Endothelial cell of umbilical vein (primary cell): ENCODE data around the gene FLT3. TPM values are rescaled to one million over a fixed set of nuclear protein-coding genes. Genes with fewer than 3 reads are reported as not detected.

Experiments used
- BruUV-seq: library from RNA; stranded (reverse); fragments of 400-500 nt; replicated peaks from 2 replicates; lab custom pipeline; 2021; lab: Mats Ljungman, UMichigan
- CTCF ChIA-PET: fragments of 300-600, 350-600 bp; sonication (Branson Sonifier 250); formaldehyde crosslinking; loops from one replicate; lab custom pipeline; 2021; ENCODE audit warnings: antibody characterized with exemption, inconsistent platforms; lab: Charles Lee
- POLR2A ChIA-PET: fragments of 300-600, 350-600 bp; sonication (Branson Sonifier 250); formaldehyde crosslinking; loops from one replicate; lab custom pipeline; 2021; ENCODE audit warnings: antibody characterized with exemption, inconsistent platforms; lab: Charles Lee
- DNase-seq: peaks from one replicate; pipeline ENCODE4 v3.0.0-alpha.2; 2011; ENCODE audit warnings: low read depth, low spot score
- FAIRE-seq: peaks from 2 replicates; lab custom pipeline; 2011; peaks lifted over from hg19 to GRCh38; lab: Jason Lieb, UNC
- H2AFZ ChIP-seq: 2 replicates; pipeline ENCODE4 v1.6.0; 2012; ENCODE audit warnings: low read depth, low read length, control low read depth, inconsistent platforms
- H3K27ac ChIP-seq: 2 replicates; pipeline ENCODE4 v1.5.1; 2011; ENCODE audit warnings: low read depth, mild to moderate bottlenecking, control low read depth, low read length, moderate library complexity; ENCODE audit not compliant: insufficient read depth
- H3K27me3 ChIP-seq, 2 experiments: 2 replicates each; pipeline versions ENCODE4 v1.6.0 to v1.6.1; 2011; ENCODE audit warnings: low read length in 2 of 2, mixed read lengths in 1 of 2; ENCODE audit not compliant: control insufficient read depth in 2 of 2, insufficient read depth in 2 of 2
- H3K36me3 ChIP-seq, 2 experiments: 2 replicates in 1 of 2; 3 replicates in 1 of 2; pipeline ENCODE4 v1.5.1; 2011; ENCODE audit warnings: low read length in 2 of 2, mild to moderate bottlenecking in 1 of 2, moderate library complexity in 1 of 2; ENCODE audit not compliant: control insufficient read depth in 2 of 2, insufficient read depth in 2 of 2; ENCODE audit errors: extremely low read depth in 1 of 2
- H3K4me1 ChIP-seq: 3 replicates; pipeline ENCODE4 v1.5.1; 2011; ENCODE audit warnings: mild to moderate bottlenecking, low read length; ENCODE audit not compliant: control insufficient read depth, insufficient read depth; ENCODE audit errors: extremely low read depth
- H3K4me2 ChIP-seq: 2 replicates; pipeline ENCODE4 v1.6.1; 2011; ENCODE audit warnings: low read length, control low read depth, mixed read lengths; ENCODE audit not compliant: insufficient read depth
- H3K4me3 ChIP-seq, 3 experiments: fragments of 200-600 bp in 1 of 3; sonication (generic), shearing (Covaris generic) in 1 of 3; replicated peaks in 1 of 3; 2 replicates each; pipeline ENCODE4 v1.5.1; 2011 to 2016; ENCODE audit warnings: control low read depth in 3 of 3, low read length in 3 of 3, mild to moderate bottlenecking in 2 of 3, inconsistent platforms in 1 of 3, low read depth in 1 of 3, moderate library complexity in 1 of 3; ENCODE audit not compliant: insufficient read depth in 1 of 3
- H3K79me2 ChIP-seq: 2 replicates; pipeline ENCODE4 v1.6.0; 2012; ENCODE audit warnings: low read length, inconsistent platforms; ENCODE audit not compliant: control insufficient read depth, insufficient read depth
- H3K9ac ChIP-seq: replicated peaks from 2 replicates; pipeline ENCODE3; 2011; ENCODE audit warnings: low read length, control low read depth; ENCODE audit not compliant: insufficient read depth; ENCODE audit errors: extremely low read depth
- H3K9me1 ChIP-seq: replicated peaks from 3 replicates; pipeline ENCODE4 v1.6.0; 2011; ENCODE audit warnings: mild to moderate bottlenecking, low read length; ENCODE audit not compliant: control insufficient read depth, insufficient read depth; ENCODE audit errors: extremely low read depth
- H3K9me3 ChIP-seq: replicated peaks from 2 replicates; pipeline ENCODE4 v1.5.1; 2012; ENCODE audit warnings: low read length, inconsistent platforms; ENCODE audit not compliant: control insufficient read depth, insufficient read depth
- H4K20me1 ChIP-seq: replicated peaks from 2 replicates; pipeline ENCODE3; 2011; ENCODE audit warnings: mild to moderate bottlenecking, low read length; ENCODE audit not compliant: control insufficient read depth, insufficient read depth; ENCODE audit errors: extremely low read depth
- CTCF ChIP-seq, 2 donors: IDR thresholded peaks; 1 replicate in 1 of 2; 2 replicates in 1 of 2; pipeline ENCODE4 v1.5.1; 2011; ENCODE audit warnings: low read length in 2 of 2, mild to moderate bottlenecking in 2 of 2, moderate library complexity in 2 of 2, control low read depth in 1 of 2, inconsistent platforms in 1 of 2, low read depth in 1 of 2; ENCODE audit not compliant: insufficient read depth in 1 of 2; ENCODE audit errors: extremely low read depth in 1 of 2
- FOS ChIP-seq: IDR thresholded peaks from 2 replicates; pipeline ENCODE4 v1.6.1; 2011; ENCODE audit warnings: mild to moderate bottlenecking, low read length, moderate library complexity, borderline replicate concordance; ENCODE audit not compliant: insufficient read depth
- GATA2 ChIP-seq: IDR thresholded peaks from 2 replicates; pipeline ENCODE4 v1.7.0; 2011; ENCODE audit warnings: low read depth, mild to moderate bottlenecking, moderate library complexity, mixed read lengths, low read length; ENCODE audit not compliant: insufficient read length, insufficient read depth
- JUN ChIP-seq: IDR thresholded peaks from 2 replicates; pipeline ENCODE4 v1.6.1; 2011; ENCODE audit warnings: borderline replicate concordance, low read depth; ENCODE audit not compliant: insufficient read length, insufficient read depth
- MAX ChIP-seq: IDR thresholded peaks from 2 replicates; pipeline ENCODE4 v1.6.1; 2011; ENCODE audit not compliant: insufficient read depth, insufficient read length
- POLR2A ChIP-seq: IDR thresholded peaks from 2 replicates; pipeline ENCODE4 v1.6.1; 2012; ENCODE audit warnings: low read depth, mild to moderate bottlenecking, control low read depth, low read length
- dilution Hi-C: fragments of 300-500 bp; cut with MboI; formaldehyde crosslinking; loops from one replicate; pipeline ENCODE4 v1.15.0; 2019; ENCODE audit warnings: low sequenced_read_pairs; ENCODE audit not compliant: extremely low pct_ligation_motif_present
- intact Hi-C: fragments of 100-400 bp; cut with micrococcal nuclease; formaldehyde crosslinking; loops from one replicate; pipeline ENCODE4 v1.10.0; 2022
- polyA plus RNA-seq, 4 experiments: library from polyadenylated mRNA; depleted of rRNA in 3 of 4; stranded (reverse) in 3 of 4; unstranded in 1 of 4; fragments of >200 nt; gene quantifications; 2 replicates each; pipeline versions ENCODE4 v1.2.1 to v1.2.3, GENCODE V29; 2011 to 2012; ENCODE audit warnings: missing spikeins in 1 of 4
- total RNA-seq: library from RNA; stranded (reverse); gene quantifications from 2 replicates; pipeline ENCODE4 v1.2.3, GENCODE V29; 2021

The FLT3 gene
- total and polyA plus RNA-seq, 2 donors (not counting 3 experiments of a cell fraction or from before 2014, with no cell fraction given), result 0.03 TPM; not detected in 1

GRCh38 chr13:28067491-28067890 lies 32.9 kb downstream of the FLT3 start:
- intact Hi-C loops, result no loop called here
- no TSS peak for BruUV-seq
- ChIA-PET CTCF (interaction anchor here (1.0 to 1.9 kb wide), 5 partner anchors 8 to 729 kb away, joined by 3 to 6 read pairs (median 5); no protein-coding TSS in a partner anchor), POLR2A (interaction anchor here (0.5 kb wide), 1 partner anchor 7 kb away, joined by 3 read pairs; no protein-coding TSS in a partner anchor)
- no peak for TF ChIP-seq GATA2
- no peak for TF ChIP-seq CTCF (IDR thresholded peaks at IDR 0.05; ENCODE audit: extremely low read depth in 1 of 2, insufficient read depth in 1 of 2, low read depth in 1 of 2, low read length in 2 of 2)
- no peak for TF ChIP-seq FOS
- TF ChIP-seq POLR2A, result no peak
- no peak for TF ChIP-seq MAX
- no peak for TF ChIP-seq JUN
- no peaks in the 10 kb centered on the region for H4K20me1 ChIP-seq
- no peak overlapping the region for H3K9ac ChIP-seq
- H3K4me3 ChIP-seq, result no peak overlapping the region
- H3K4me2 ChIP-seq, result no peak overlapping the region
- no peak for FAIRE-seq
- no peak overlapping the region for H3K27ac ChIP-seq
- no peaks in the 10 kb centered on the region for H3K9me1 ChIP-seq
- DNase-seq, result no peak
- H3K9me3 ChIP-seq, result no peaks in the 10 kb centered on the region
- H3K4me1 ChIP-seq, result no peaks in the 10 kb centered on the region
- dilution Hi-C loops, result no loop called here
- H3K27me3 ChIP-seq, result no peaks in the 10 kb centered on the region
- H3K36me3 ChIP-seq, result no peaks in the 10 kb centered on the region
- H2AFZ ChIP-seq, result no peak overlapping the region
- no peaks in the 10 kb centered on the region for H3K79me2 ChIP-seq
